Kidney tubule cell (primary cell): Measurements from ENCODE around the gene ERCC2.
"Not testable (repeated sequence)": the region's sequence is repeated elsewhere in the genome, so short reads cannot be mapped to it uniquely, and the experiment has no call there.

Source experiments
- DNase-seq: peaks from one replicate; pipeline ENCODE4 v3.0.0-alpha.2; 2018; ENCODE audit warnings: low spot score

Gene ERCC2

GRCh38 chr19:45333609-45334303, 36.6 kb downstream of the ERCC2 start:
- DNase-seq, result no peak

DNA sequence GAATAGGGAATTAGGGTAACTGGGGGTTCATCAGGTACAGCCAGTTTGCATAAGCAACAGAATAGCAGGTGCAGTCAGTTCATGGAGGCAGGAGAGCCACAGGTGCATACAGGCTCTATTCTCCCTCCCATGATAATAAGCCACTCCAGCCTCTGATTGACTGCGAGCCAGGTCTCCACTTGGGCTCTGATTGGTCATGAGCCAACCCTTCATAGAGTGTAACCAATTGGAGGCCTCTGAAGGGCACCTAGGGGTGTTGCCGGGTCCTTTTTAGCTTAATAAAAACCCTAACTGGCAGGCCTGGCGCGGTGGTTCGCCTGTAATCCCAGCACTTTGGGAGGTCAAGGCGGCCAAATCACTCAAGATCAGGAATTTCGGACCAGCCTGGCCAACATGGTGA, 39.0 kb downstream of the ERCC2 start:
- no peak for DNase-seq

GRCh38 chr19:45327404-45328143, 42.8 kb downstream of the ERCC2 start:
- no peak for DNase-seq

GRCh38 chr19:45324349-45324907, 45.9 kb downstream of the ERCC2 start:
- no peak for DNase-seq

- no peak for DNase-seq
Measured at GRCh38 chr19:45323671-45324081, 46.7 kb downstream of the ERCC2 start.

DNA sequence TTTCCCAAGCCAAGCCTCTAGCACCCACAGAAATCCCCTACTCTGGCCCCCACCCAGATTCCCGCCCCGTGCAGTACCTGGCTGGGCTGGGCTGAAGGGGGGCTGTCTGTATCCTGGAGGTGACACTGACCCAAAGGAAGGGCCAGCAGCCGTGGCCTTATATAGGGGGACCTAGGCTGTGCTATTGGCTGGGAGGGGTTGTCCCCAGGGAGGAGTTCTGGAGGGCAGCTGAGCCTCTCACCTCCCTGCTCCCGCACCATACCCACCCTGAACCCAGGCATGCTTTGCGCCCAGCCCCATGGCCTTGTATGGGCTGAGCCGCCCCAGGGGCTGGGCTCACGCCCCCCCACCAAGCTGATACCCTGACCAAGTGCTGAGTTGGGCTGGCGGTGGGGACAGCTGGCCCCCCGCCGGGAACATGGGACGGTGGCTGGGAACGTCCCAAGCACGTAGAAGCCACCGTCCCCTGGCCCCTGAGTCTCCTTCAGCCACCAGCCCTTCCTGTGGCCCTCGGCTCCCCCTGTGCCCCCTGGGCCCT, 47.6 kb downstream of the ERCC2 start, which contains the start of gene CKM:
CKM (minus strand) TSS at position 132 of the 538 bp plus-strand sequence. CDS start 3,162 bp downstream, outside the sequence.
- DNase-seq, result no peak

DNA sequence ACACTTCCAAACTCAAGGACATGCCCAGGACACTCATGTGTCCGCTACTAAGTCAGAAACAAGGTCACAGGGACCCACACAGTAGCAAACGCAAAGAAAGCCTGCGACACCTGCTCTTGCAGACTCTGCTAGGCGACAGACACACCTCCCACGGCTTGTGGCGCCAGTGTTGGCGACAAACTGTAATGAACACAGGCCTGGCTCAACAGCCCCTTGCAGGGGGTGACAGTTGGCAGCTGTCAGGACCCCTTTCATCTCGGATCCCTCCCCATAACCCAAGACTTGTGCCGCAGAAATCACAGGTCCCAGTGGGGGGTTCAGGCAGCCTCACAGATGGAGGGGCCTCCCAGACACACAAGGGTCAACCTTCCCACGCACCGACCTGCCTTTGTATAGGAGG, 48.1 kb downstream of the ERCC2 start:
- DNase-seq, result no peak

GRCh38 chr19:45321848-45322247, 48.5 kb downstream of the ERCC2 start:
- DNase-seq, result no peak

GRCh38 chr19:45320997-45321775, 49.2 kb downstream of the ERCC2 start:
- DNase-seq, result no peak

DNA sequence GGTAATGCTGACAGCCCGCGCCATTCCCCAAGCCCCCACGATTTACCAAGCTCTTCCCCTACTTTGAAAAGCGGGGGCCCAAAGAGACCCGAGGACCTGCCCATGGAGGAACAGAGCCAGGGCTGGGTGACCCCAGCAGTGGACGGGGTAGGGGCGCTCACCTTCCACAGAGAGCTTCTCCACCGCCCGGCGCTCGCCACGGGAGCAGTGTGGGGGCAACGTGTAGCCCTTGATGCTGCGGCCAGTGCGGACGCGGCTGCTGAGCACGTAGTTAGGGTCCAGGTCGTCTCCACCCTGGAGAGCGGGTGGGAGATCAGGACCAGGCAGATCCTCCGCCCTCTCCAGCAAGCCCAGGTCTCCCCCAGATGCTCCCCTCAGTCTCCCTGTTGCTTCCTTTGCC, 55.1 kb downstream of the ERCC2 start:
- DNase-seq, result no peak

GRCh38 chr19:45314708-45315245, 55.6 kb downstream of the ERCC2 start:
- no peak for DNase-seq

DNA sequence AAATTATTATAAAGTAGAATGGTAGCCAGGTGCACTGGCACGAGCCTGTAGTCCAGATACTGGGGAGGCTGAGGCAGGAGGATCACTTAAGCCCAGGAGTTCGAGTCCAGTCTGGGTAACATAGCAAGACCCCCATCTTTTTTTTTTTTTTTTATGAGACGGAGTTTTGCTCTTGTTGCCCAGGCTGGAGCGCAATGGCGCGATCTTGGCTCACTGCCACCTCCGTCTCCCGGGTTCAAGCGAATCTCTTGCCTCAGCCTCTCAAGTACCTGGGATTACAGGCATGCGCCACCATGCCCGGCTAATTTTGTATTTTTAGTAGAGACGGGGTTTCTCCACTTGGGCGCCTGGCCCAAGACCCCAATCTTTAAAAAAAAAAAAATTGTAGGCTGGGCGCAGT, 58.1 kb downstream of the ERCC2 start:
- not testable (repeated sequence) for DNase-seq

DNA sequence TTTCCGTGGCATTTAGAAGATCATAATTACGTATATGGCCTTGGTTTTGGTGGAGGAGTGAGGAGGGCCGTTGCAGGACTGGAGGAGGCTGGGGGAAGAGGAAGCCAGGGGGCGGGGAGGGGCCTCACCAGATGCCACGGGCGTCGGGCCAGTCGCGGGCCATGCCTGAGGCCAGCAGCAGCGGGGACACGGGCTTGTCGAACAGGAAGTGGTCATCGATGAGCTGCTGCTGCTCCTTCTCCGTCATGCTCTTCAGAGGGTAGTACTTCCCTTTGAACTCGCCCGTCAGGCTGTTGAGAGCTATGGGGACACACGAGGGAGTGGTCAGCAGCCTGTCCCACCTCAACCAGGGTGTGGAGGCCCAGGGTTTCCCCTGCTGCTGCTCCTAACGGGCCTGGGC, 58.8 kb downstream of the ERCC2 start:
- no peak for DNase-seq

DNA sequence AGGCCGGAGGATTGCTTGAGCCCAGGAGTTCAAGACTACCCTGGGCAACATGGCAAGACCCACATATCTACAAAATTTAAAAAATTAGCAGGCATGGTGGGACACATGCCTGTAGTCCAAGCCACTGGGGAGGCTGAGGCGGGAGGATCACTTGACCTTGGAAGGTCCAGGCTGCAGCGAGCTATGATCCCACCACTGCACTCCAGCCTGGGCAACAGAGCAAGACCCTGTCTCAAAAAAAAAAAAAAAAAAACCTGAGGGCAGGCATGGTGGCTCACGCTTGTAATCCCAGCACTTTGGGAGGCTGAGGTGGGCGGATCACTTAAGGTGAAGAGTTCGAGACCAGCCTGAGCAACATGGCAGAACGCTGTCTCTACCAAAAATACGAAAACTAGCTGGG, 61.1 kb downstream of the ERCC2 start:
- not testable (repeated sequence) for DNase-seq

- no peak for DNase-seq
Measured at GRCh38 chr19:45307361-45307760, 63.0 kb downstream of the ERCC2 start.

DNA sequence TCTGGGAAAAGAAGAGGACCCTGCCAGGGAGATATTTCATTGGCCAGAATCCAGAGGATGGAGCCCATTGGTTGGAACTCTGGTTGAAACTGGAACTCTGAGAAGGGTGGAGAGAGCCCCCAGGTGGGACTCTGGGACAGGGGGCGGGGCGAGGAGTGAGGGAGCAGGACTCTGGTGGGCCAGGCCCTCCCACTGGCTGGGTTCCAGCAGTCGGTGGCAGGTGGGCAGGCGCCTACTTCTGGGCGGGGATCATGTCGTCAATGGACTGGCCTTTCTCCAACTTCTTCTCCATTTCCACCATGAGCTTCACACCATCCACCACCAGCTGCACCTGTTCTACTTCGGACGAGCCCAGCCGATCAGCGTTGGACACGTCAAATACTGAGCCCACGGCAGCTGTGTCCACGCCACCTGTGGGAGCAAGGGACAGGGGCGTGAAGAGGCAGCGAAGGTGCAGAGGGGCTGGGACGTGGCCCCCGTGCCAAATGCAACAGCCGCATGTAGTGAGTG, 63.8 kb downstream of the ERCC2 start:
- no peak for DNase-seq

GRCh38 chr19:45306040-45306439, 64.3 kb downstream of the ERCC2 start:
- DNase-seq, result no peak

GRCh38 chr19:45305421-45305820, 65.0 kb downstream of the ERCC2 start:
- DNase-seq, result no peak

- no peak for DNase-seq
Measured at GRCh38 chr19:45305007-45305406, 65.4 kb downstream of the ERCC2 start.

GRCh38 chr19:45304141-45304926, 66.0 kb downstream of the ERCC2 start:
- DNase-seq, result no peak
